Effector CD8-positive, alpha-beta T cell (primary cell): ENCODE measurements around the gene CYP27B1.
"Not testable (repeated sequence)": the region's sequence is repeated elsewhere in the genome, so short reads cannot be mapped to it uniquely, and the experiment has no call there.

Experiments
- DNase-seq: peaks from one replicate; lab custom pipeline; 2025; lab: John Stamatoyannopoulos, UW

The CYP27B1 gene

GRCh38 chr12:57722716-57723629 lies 43.9 kb downstream of the CYP27B1 start:
- DNase-seq = no peak

GRCh38 chr12:57721846-57722608 lies 44.9 kb downstream of the CYP27B1 start:
- not testable (repeated sequence) for DNase-seq

DNA sequence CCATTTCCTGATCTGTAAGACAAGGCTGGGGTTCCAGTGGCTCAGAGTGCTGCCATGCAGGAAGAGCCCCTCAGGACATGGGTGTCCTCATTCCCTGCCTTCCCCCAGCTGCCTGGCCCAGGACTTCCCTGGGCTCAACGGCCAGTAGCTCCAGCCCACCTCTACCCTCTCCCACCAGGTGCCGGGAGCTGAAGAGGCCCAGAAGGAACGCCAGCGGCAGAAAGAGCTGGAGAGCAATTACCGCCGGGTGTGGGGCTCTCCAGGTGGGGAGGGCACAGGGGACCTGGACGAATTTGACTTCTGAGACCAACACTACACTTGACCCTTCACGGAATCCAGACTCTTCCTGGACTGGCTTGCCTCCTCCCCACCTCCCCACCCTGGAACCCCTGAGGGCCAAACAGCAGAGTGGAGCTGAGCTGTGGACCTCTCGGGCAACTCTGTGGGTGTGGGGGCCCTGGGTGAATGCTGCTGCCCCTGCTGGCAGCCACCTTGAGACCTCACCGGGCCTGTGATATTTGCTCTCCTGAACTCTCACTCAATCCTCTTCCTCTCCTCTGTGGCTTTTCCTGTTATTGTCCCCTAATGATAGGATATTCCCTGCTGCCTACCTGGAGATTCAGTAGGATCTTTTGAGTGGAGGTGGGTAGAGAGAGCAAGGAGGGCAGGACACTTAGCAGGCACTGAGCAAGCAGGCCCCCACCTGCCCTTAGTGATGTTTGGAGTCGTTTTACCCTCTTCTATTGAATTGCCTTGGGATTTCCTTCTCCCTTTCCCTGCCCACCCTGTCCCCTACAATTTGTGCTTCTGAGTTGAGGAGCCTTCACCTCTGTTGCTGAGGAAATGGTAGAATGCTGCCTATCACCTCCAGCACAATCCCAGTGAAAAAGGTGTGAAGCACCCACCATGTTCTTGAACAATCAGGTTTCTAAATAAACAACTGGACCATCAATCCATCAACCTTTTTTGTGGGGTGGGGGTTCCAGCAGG lies 46.0 kb downstream of the CYP27B1 start:
- DNase-seq = no peak

- no peak for DNase-seq
These were observed 46.9 kb downstream of the CYP27B1 start for GRCh38 chr12:57719777-57720605.

GRCh38 chr12:57718641-57719528 lies 48.0 kb downstream of the CYP27B1 start:
- DNase-seq = no peak

- DNase-seq = no peak
These were observed 48.8 kb downstream of the CYP27B1 start for GRCh38 chr12:57717846-57718640.

DNA sequence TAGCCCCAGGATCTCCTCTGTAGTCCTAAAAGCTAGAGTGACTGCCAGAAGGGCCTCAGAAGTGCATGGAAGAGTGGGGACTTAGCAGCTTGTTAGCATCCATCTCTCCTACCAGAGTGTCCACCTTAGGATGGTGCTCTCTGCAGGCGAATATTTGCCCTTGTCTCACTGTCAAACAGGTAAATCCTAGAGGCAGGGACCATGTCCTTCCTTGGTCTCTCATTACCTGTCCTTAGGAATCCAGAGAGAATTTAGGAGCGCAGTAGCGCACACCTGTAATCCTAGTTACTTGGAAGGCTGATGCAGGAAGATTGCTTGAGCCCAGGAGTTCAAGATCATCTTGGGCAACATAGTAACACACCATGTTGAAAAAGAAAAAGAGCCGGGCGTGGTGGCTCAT lies 49.7 kb downstream of the CYP27B1 start:
- no peak for DNase-seq

DNA sequence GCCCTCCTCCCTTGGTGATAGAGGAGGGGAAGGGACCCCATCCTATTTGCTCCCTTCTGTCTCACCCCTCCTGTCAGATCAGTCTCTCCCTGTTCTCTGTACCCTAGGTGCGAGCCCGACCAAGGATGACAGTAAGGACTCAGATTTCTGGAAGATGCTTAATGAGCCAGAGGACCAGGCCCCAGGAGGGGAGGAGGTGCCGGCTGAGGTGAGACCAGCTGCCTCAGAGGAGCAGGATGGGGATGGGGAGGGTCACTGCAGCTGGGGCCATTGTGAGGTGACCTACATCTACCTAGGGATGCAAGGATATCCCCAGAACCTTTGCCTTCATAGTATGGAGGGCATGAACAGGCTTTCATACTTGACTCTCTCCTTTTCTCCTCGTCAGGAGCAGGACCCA lies 50.6 kb downstream of the CYP27B1 start:
- DNase-seq = no peak

GRCh38 chr12:57715786-57716185 lies 51.1 kb downstream of the CYP27B1 start:
- no peak for DNase-seq

DNA sequence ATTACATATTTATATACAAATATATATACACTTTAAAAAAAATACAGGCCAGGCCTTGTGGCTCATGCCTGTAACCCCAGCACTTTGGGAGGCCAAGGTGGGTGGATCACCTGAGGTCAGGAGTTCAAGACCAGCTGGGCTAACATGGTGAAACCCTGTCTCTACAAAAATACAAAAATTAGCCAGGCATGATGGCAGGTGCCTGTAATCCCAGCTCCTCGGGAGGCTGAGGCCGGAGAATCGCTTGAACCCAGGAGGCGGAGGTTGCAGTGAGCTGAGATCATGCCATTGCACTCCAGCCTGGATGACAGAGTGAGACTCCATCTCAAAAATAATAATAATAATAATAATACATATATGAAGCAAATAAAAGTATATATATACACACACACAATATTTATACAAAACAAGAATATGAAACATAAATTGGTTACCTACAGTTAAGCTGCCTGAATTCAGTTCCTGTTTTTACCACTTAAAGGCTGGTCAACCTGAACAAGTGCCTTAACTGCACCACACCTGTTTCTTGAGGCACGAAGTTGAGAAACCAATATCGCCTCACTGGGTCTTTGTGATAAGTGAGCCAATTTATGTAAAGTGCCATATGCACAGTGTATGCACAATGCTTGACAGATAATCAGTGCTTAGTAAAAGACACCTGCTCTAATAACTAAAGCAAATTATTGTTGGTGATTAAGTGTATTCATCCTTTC lies 51.7 kb downstream of the CYP27B1 start:
- not testable (repeated sequence) for DNase-seq

DNA sequence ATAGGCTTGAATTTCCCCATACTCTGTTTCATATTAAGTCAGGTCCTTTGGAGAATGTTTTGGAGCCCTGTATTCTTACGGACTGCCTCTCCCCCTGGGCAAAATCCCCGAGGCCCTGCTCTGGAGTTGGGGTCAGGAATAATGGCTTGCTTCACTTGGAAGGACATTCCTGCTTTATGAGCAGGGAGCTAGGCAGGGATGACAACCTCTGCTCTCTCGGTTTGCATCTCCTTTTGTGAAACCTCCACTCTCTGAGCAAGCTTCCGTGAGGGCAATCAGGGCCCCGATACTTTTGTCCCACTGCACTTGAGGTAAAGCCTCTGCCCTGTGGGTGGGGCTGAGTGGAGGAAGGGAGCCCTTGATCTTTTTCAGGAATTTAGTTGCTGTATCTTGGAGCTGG lies 53.7 kb downstream of the CYP27B1 start:
- DNase-seq = no peak

DNA sequence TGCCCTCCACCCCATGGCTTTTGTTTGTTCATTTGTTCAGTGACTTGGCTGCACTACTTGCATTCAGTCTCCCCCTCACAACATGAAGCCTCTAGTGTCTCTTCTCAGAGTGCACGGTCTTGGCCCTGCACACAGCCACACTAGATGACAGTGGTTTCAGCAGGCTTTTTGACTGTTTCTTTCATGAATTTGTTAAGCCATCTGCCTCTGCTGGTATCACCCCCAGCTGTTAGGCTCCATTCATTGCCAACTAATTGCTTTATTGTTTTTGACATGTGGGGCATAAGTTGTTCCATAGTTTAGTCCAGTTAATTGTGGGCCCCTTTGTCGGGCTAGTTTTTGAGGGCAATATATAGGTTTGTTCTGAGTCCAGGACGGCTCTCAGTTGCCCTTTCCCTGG lies 54.2 kb downstream of the CYP27B1 start:
- DNase-seq = no peak
